Suppressor macrophage treated with lipopolysaccharide for 1 hour (primary cell): ENCODE measurements around the gene RTN4RL1.
A peak's percentile ranks its signal among the peaks of the same experiment; 100 is the strongest.

Experiments
- DNase-seq, 3 donors: peaks; one replicate each; pipeline ENCODE4 v3.0.0-alpha.2; 2020 to 2022

Gene RTN4RL1

GRCh38 chr17:1972487-1973160 lies 52.5 kb downstream of the RTN4RL1 start:
- DNase-seq: peak; percentile 85 to 91 (median 89)

GRCh38 chr17:1970843-1971384 lies 54.2 kb downstream of the RTN4RL1 start:
- no peak for DNase-seq

- no peak for DNase-seq
Measured at GRCh38 chr17:1969712-1970111, 55.4 kb downstream of the RTN4RL1 start.

- no peak for DNase-seq
Measured at GRCh38 chr17:1967213-1967612, 57.9 kb downstream of the RTN4RL1 start.

GRCh38 chr17:1966274-1967086 lies 58.7 kb downstream of the RTN4RL1 start:
- DNase-seq: peak in 1 of 3 donors; percentile 13

- DNase-seq: no peak
Measured at GRCh38 chr17:1965556-1966273, 59.4 kb downstream of the RTN4RL1 start.

- DNase-seq: no peak
Measured at GRCh38 chr17:1963250-1963649, 61.9 kb downstream of the RTN4RL1 start.

GRCh38 chr17:1961189-1961588 lies 63.9 kb downstream of the RTN4RL1 start:
- no peak for DNase-seq

- no peak for DNase-seq
Measured at GRCh38 chr17:1960545-1960912, 64.6 kb downstream of the RTN4RL1 start.

- DNase-seq: no peak
Measured at GRCh38 chr17:1959871-1960544, 65.1 kb downstream of the RTN4RL1 start.

GRCh38 chr17:1958134-1958881 lies 66.8 kb downstream of the RTN4RL1 start:
- no peak for DNase-seq

- no peak for DNase-seq
Measured at GRCh38 chr17:1957037-1957436, 68.1 kb downstream of the RTN4RL1 start.

GRCh38 chr17:1956134-1956533 lies 69.0 kb downstream of the RTN4RL1 start:
- DNase-seq: no peak

- DNase-seq: peak; percentile 67 to 90 (median 77)
Measured at GRCh38 chr17:1953831-1954230, 71.3 kb downstream of the RTN4RL1 start.

- no peak for DNase-seq
Measured at GRCh38 chr17:1951920-1952319, 73.2 kb downstream of the RTN4RL1 start.

GRCh38 chr17:1949754-1950153 lies 75.4 kb downstream of the RTN4RL1 start:
- DNase-seq: no peak

- no peak for DNase-seq
Measured at GRCh38 chr17:1948517-1948825, 76.7 kb downstream of the RTN4RL1 start.

- DNase-seq: no peak
Measured at GRCh38 chr17:1947743-1948516, 77.2 kb downstream of the RTN4RL1 start.

- no peak for DNase-seq
Measured at GRCh38 chr17:1947229-1947742, 77.8 kb downstream of the RTN4RL1 start.

GRCh38 chr17:1946021-1946932 lies 78.9 kb downstream of the RTN4RL1 start:
- DNase-seq: peak in 2 of 3 donors; percentile 24 to 25
